HepG2 (cell line): Measurements from ENCODE around the gene C2CD2. TPM values are rescaled to one million over a fixed set of nuclear protein-coding genes. Genes with fewer than 3 reads are reported as not detected.
A peak's percentile ranks its signal among the peaks of the same experiment; 100 is the strongest.

Source experiments
- ATAC-seq: fragments of 200-7000 bp; cut with Tn5 transposase; 3 replicates; pipeline ENCODE4 v1.9.1; 2020; ENCODE audit warnings: mild to moderate bottlenecking, moderate library complexity
- BruUV-seq: library from RNA; stranded (reverse); fragments of 400-500 nt; replicated peaks from 2 replicates; lab custom pipeline; 2021; lab: Mats Ljungman, UMichigan
- CTCF ChIA-PET: fragments of 300-600 bp; formaldehyde crosslinking; extraction: SDS; loops from one replicate; lab custom pipeline; 2021; ENCODE audit warnings: low total read pairs, inconsistent platforms, low intra/inter-chr PET ratio; lab: Yijun Ruan, JAX
- POLR2A ChIA-PET: fragments of 350-600 bp; sonication (Branson Sonifier 250); formaldehyde crosslinking; loops from one replicate; lab custom pipeline; 2020; ENCODE audit warnings: antibody characterized with exemption, inconsistent platforms; lab: Yijun Ruan, JAX
- DNase-seq: peaks from one replicate; pipeline ENCODE4 v3.0.0-alpha.2; 2015; ENCODE audit warnings: low spot score
- FAIRE-seq: peaks from 3 replicates; lab custom pipeline; 2011; peaks lifted over from hg19 to GRCh38; lab: Jason Lieb, UNC
- H2AFZ ChIP-seq: one replicate; pipeline ENCODE4 v1.6.1; 2011; ENCODE audit warnings: low read length, inconsistent platforms
- H3K27ac ChIP-seq: fragments of 300-600 bp; 3 replicates; pipeline ENCODE4 v1.8.0; 2011; ENCODE audit warnings: mixed run types, mild to moderate bottlenecking, mixed read lengths, low read length, inconsistent platforms; ENCODE audit not compliant: insufficient read depth; ENCODE audit errors: extremely low read length
- H3K27me3 ChIP-seq, 2 experiments: fragments of 200-600 bp in 1 of 2; 2 replicates in 1 of 2; 3 replicates in 1 of 2; pipeline versions ENCODE4 v1.6.0 to v1.8.0; 2011; ENCODE audit warnings: low read length in 2 of 2, mild to moderate bottlenecking in 2 of 2, moderate library complexity in 2 of 2, inconsistent platforms in 1 of 2; ENCODE audit not compliant: insufficient read depth in 2 of 2, control insufficient read depth in 1 of 2
- H3K36me3 ChIP-seq, 2 experiments: fragments of 200-600 bp in 1 of 2; replicated peaks in 1 of 2; 2 replicates in 1 of 2; 3 replicates in 1 of 2; pipeline versions ENCODE4 v1.5.1 to v1.8.0; 2011; ENCODE audit warnings: low read length in 2 of 2, inconsistent platforms in 1 of 2; ENCODE audit not compliant: insufficient read depth in 2 of 2, control insufficient read depth in 1 of 2
- H3K4me1 ChIP-seq: 2 replicates; pipeline ENCODE4 v1.5.1; 2012; ENCODE audit warnings: low read length, inconsistent platforms; ENCODE audit not compliant: insufficient read depth
- H3K4me2 ChIP-seq: 2 replicates; pipeline ENCODE4 v1.6.0; 2011; ENCODE audit warnings: low read depth, low read length, inconsistent platforms
- H3K4me3 ChIP-seq, 3 experiments: fragments of 200-600 bp in 1 of 3; sonication (generic), shearing (Covaris generic) in 1 of 3; replicated peaks in 1 of 3; 2 replicates each; pipeline ENCODE4 v1.5.1; 2011 to 2016; ENCODE audit warnings: low read length in 3 of 3, inconsistent platforms in 2 of 3, low read depth in 2 of 3, mild to moderate bottlenecking in 2 of 3, control low read depth in 1 of 3, mixed read lengths in 1 of 3; ENCODE audit not compliant: insufficient read depth in 1 of 3
- H3K79me2 ChIP-seq: one replicate; pipeline ENCODE4 v1.6.1; 2011; ENCODE audit warnings: low read length, inconsistent platforms; ENCODE audit not compliant: insufficient read depth
- H3K9ac ChIP-seq: 2 replicates; pipeline ENCODE4 v1.6.0; 2011; ENCODE audit warnings: mild to moderate bottlenecking, low read depth, low read length, inconsistent platforms; ENCODE audit not compliant: insufficient read depth
- H3K9me3 ChIP-seq: 2 replicates; pipeline ENCODE4 v1.5.1; 2012; ENCODE audit warnings: mild to moderate bottlenecking, low read length
- H4K20me1 ChIP-seq: 2 replicates; pipeline ENCODE4 v1.6.0; 2011; ENCODE audit warnings: inconsistent platforms, mild to moderate bottlenecking, low read length, moderate library complexity; ENCODE audit not compliant: insufficient read depth
- DNMT1 ChIP-seq: sonication (generic); formaldehyde crosslinking; IDR thresholded peaks from 2 replicates; pipeline ENCODE4 v1.5.1; 2020; ENCODE audit warnings: mild to moderate bottlenecking, missing genetic modification reagents
- EP300 ChIP-seq, 3 experiments: sonication (generic) in 1 of 3; formaldehyde crosslinking in 1 of 3; IDR thresholded peaks; 2 replicates each; pipeline versions ENCODE4 v1.5.1 to v1.6.1; 2011 to 2020; ENCODE audit warnings: low read depth in 2 of 3, low read length in 2 of 3, borderline replicate concordance in 1 of 3, improper control_type of control experiment in 1 of 3, mild to moderate bottlenecking in 1 of 3, missing genetic modification reagents in 1 of 3, moderate library complexity in 1 of 3
- IRX3 ChIP-seq: sonication (generic); formaldehyde crosslinking; IDR thresholded peaks from 2 replicates; pipeline ENCODE4 v1.8.1; 2023; ENCODE audit warnings: mild to moderate bottlenecking, low read depth, missing genetic modification reagents, borderline replicate concordance
- KAT7 ChIP-seq: IDR thresholded peaks from 2 replicates; pipeline ENCODE4 v1.6.1; 2018; ENCODE audit warnings: borderline replicate concordance, missing compliant biosample characterization
- MBNL3 ChIP-seq: fragments of 250-450 bp; sonication (Bioruptor Pico); conservative IDR thresholded peaks from 2 replicates; pipeline ENCODE4 v1.8.0; 2022; ENCODE audit warnings: mild to moderate bottlenecking, inconsistent platforms
- REPIN1 ChIP-seq: sonication (generic); formaldehyde crosslinking; IDR thresholded peaks from 2 replicates; pipeline ENCODE4 v1.8.0; 2022; ENCODE audit warnings: missing genetic modification reagents, low read depth, mild to moderate bottlenecking, borderline replicate concordance
- RFXAP ChIP-seq: sonication (generic); formaldehyde crosslinking; IDR thresholded peaks from 2 replicates; pipeline ENCODE4 v1.4.0; 2020; ENCODE audit warnings: missing genetic modification reagents, borderline replicate concordance
- SATB2 ChIP-seq: sonication (generic); formaldehyde crosslinking; IDR thresholded peaks from 2 replicates; pipeline ENCODE4 v1.5.0; 2020; ENCODE audit warnings: missing genetic modification reagents
- SNAI1 ChIP-seq: sonication (generic); formaldehyde crosslinking; IDR thresholded peaks from 2 replicates; pipeline ENCODE4 v1.5.0; 2020; ENCODE audit warnings: mild to moderate bottlenecking, missing genetic modification reagents, borderline replicate concordance
- ZBTB46 ChIP-seq: sonication (generic); formaldehyde crosslinking; IDR thresholded peaks from 2 replicates; pipeline ENCODE4 v1.4.0; 2020; ENCODE audit warnings: mild to moderate bottlenecking, missing genetic modification reagents, borderline replicate concordance
- ZBTB7A ChIP-seq: sonication (generic); formaldehyde crosslinking; IDR thresholded peaks from 2 replicates; pipeline ENCODE4 v1.8.0; 2022; ENCODE audit warnings: mild to moderate bottlenecking, missing genetic modification reagents
- ZNF136 ChIP-seq: sonication (generic); formaldehyde crosslinking; IDR thresholded peaks from 2 replicates; pipeline ENCODE4 v1.8.1; 2022; ENCODE audit warnings: low read depth, mild to moderate bottlenecking, moderate library complexity, missing genetic modification reagents
- ZNF326 ChIP-seq: sonication (generic); formaldehyde crosslinking; IDR thresholded peaks from 2 replicates; pipeline ENCODE4 v1.4.0; 2020; ENCODE audit warnings: missing genetic modification reagents, borderline replicate concordance
- ZNF44 ChIP-seq: sonication (generic); formaldehyde crosslinking; IDR thresholded peaks from 2 replicates; pipeline ENCODE4 v1.5.1; 2020; ENCODE audit warnings: mild to moderate bottlenecking, missing genetic modification reagents
- ZNF512B ChIP-seq: sonication (generic); formaldehyde crosslinking; IDR thresholded peaks from 2 replicates; pipeline ENCODE4 v1.5.1; 2020; ENCODE audit warnings: missing genetic modification reagents, mild to moderate bottlenecking, borderline replicate concordance
- ZNF563 ChIP-seq: sonication (generic); formaldehyde crosslinking; IDR thresholded peaks from 2 replicates; pipeline ENCODE4 v1.8.0; 2022; ENCODE audit warnings: mild to moderate bottlenecking, moderate library complexity, missing genetic modification reagents
- ZNF841 ChIP-seq: sonication (generic); formaldehyde crosslinking; IDR thresholded peaks from 2 replicates; pipeline ENCODE4 v1.8.1; 2023; ENCODE audit warnings: missing genetic modification reagents, borderline replicate concordance
- WGBS: methylation state at CpG from one replicate; pipeline ENCODE4 v1.1.6; 2017; ENCODE audit warnings: low lambda C conversion rate; 5-methylcytosine and 5-hydroxymethylcytosine counted together
- in situ Hi-C: cut with HindIII; loops from 2 replicates; pipeline ENCODE4 v1.10.0; 2017; ENCODE audit warnings: low pct_unique_long_range_greater_than_20kb; ENCODE audit not compliant: extremely low pct_ligation_motif_present
- intact Hi-C: fragments of 100-400 bp; cut with micrococcal nuclease; formaldehyde crosslinking; loops from one replicate; pipeline ENCODE4 v1.10.0; 2022; ENCODE audit not compliant: unreplicated experiment
- polyA plus RNA-seq, 8 experiments: library from polyadenylated mRNA; depleted of rRNA in 3 of 8; stranded (reverse) in 7 of 8; unstranded in 1 of 8; fragments of >200 nt; fragmentation: Illumina TruSeq in 4 of 8; extraction: Trizol in 4 of 8; gene quantifications; 2 replicates each; pipeline versions ENCODE4 v1.2.1 to v1.2.3, GENCODE V29; 2011 to 2016; ENCODE audit warnings: low read depth in 4 of 8, missing spikeins in 1 of 8, mixed read lengths in 1 of 8; ENCODE audit not compliant: insufficient read depth in 1 of 8
- total RNA-seq, 5 experiments: library from RNA; depleted of rRNA; stranded (reverse); fragments of >200 nt; fragmentation: Illumina TruSeq; extraction: Trizol; gene quantifications; 2 replicates each; pipeline ENCODE4 v1.2.3, GENCODE V29; 2016; ENCODE audit warnings: low read depth in 1 of 5

C2CD2 gene
- total and polyA plus RNA-seq, 2 of the 13 experiments (the other 11 are each of a cell fraction or from before 2014, with no cell fraction given), result 12.5 to 19.7 TPM

- no peak for TF ChIP-seq SNAI1 (CRISPR knock-in tag)
- no peak for TF ChIP-seq ZBTB46
- TF ChIP-seq ZNF841 (CRISPR knock-in tag), result no peak
- TF ChIP-seq ZNF44 (CRISPR knock-in tag), result no peak
- TF ChIP-seq, all 625 proteins: peak for 0
Measured at GRCh38 chr21:41927727-41928409, 25.9 kb downstream of the C2CD2 start (continued).

- POLR2A ChIA-PET, result interaction anchor here (0.8 to 2.8 kb wide), 9 partner anchors 17 to 459 kb away, joined by 3 to 16 read pairs (median 3); partner anchors contain the start of gene PRDM15
- no peak for TF ChIP-seq ZBTB7A (CRISPR knock-in tag)
- no peak for TF ChIP-seq DNMT1 (CRISPR knock-in tag)
- TF ChIP-seq ZNF136 (CRISPR knock-in tag), result no peak
- TF ChIP-seq REPIN1 (CRISPR knock-in tag), result no peak
- TF ChIP-seq ZNF512B (CRISPR knock-in tag), result no peak
- TF ChIP-seq ZNF563 (CRISPR knock-in tag), result no peak
- TF ChIP-seq KAT7 (CRISPR knock-in tag), result no peak
- TF ChIP-seq IRX3 (CRISPR knock-in tag), result no peak
- no peak for TF ChIP-seq SATB2 (CRISPR knock-in tag)
- TF ChIP-seq EP300 (IDR thresholded peaks at IDR 0.05; ENCODE audit: low read depth in 2 of 2, low read length in 2 of 2), result no peak
- TF ChIP-seq EP300 (CRISPR knock-in tag; IDR thresholded peaks at IDR 0.05; ENCODE audit: borderline replicate concordance), result no peak
- no peak for TF ChIP-seq ZNF326 (CRISPR knock-in tag)
- TF ChIP-seq MBNL3 (CRISPR knock-in tag), result no peak
- TF ChIP-seq RFXAP, result no peak
Measured at GRCh38 chr21:41926807-41927171, 27.0 kb downstream of the C2CD2 start.

More at GRCh38 chr21:41926807-41927171, 27.0 kb downstream of the C2CD2 start:
- in situ Hi-C loops, result no loop called here
- peak overlapping the region; percentile 82 for H3K9ac ChIP-seq
- peaks cover 59% of the 10 kb centered on the region for H3K4me1 ChIP-seq
- peak overlapping the region; percentile 97 for H3K4me2 ChIP-seq
- CTCF ChIA-PET, result no interaction called here
- H3K27me3 ChIP-seq, result no peaks in the 10 kb centered on the region
- ATAC-seq (no peak), DNase-seq (no peak), FAIRE-seq (no peak)
- BruUV-seq, result TSS peak; percentile 67
- H3K36me3 ChIP-seq, result no peaks in the 10 kb centered on the region; a peak in 1 of 5 replicates
- no peaks in the 10 kb centered on the region for H4K20me1 ChIP-seq
- WGBS, result 45% methylated on average over 3 of the region's 3 CpGs
- no peaks in the 10 kb centered on the region for H3K9me3 ChIP-seq
- H3K79me2 ChIP-seq, result peaks cover 1% of the 10 kb centered on the region
- no peak overlapping the region for H2AFZ ChIP-seq
- intact Hi-C loops, result no loop called here
- H3K4me3 ChIP-seq, result peak overlapping the region; percentile 41 to 71 (median 65); a peak in 5 of 6 replicates
- H3K27ac ChIP-seq, result peak overlapping the region; percentile 94
